Keratinocyte (primary cell): ENCODE measurements around the gene ELAVL4. TPM values are rescaled to one million over a fixed set of nuclear protein-coding genes. Genes with fewer than 3 reads are reported as not detected.

Experiments used
- DNase-seq: peaks from one replicate; pipeline ENCODE4 v3.0.0-alpha.2; 2011; ENCODE audit warnings: low read depth, missing footprints, low spot score
- FAIRE-seq: peaks from 2 replicates; lab custom pipeline; 2011; peaks lifted over from hg19 to GRCh38; lab: Jason Lieb, UNC
- H2AFZ ChIP-seq: 2 replicates; pipeline ENCODE4 v1.6.0; 2012; ENCODE audit warnings: low read length, control low read depth, inconsistent platforms; ENCODE audit not compliant: control insufficient read depth
- H3K27ac ChIP-seq: 2 replicates; pipeline ENCODE4 v1.5.1; 2011; ENCODE audit warnings: low read length; ENCODE audit not compliant: control insufficient read depth, insufficient read depth
- H3K27me3 ChIP-seq: 3 replicates; pipeline ENCODE4 v1.6.0; 2011; ENCODE audit warnings: low read length; ENCODE audit not compliant: control insufficient read depth, insufficient read depth; ENCODE audit errors: extremely low read depth
- H3K36me3 ChIP-seq, 2 experiments: 2 replicates in 1 of 2; 3 replicates in 1 of 2; pipeline ENCODE4 v1.5.1; 2011; ENCODE audit warnings: low read length in 2 of 2, mild to moderate bottlenecking in 1 of 2; ENCODE audit not compliant: control insufficient read depth in 2 of 2, insufficient read depth in 2 of 2; ENCODE audit errors: extremely low read depth in 1 of 2
- H3K4me1 ChIP-seq: 3 replicates; pipeline ENCODE4 v1.5.1; 2011; ENCODE audit warnings: low read length; ENCODE audit not compliant: control insufficient read depth, insufficient read depth; ENCODE audit errors: extremely low read depth
- H3K4me2 ChIP-seq: 3 replicates; pipeline ENCODE4 v1.6.0; 2011; ENCODE audit warnings: low read depth, low read length; ENCODE audit not compliant: control insufficient read depth, insufficient read depth; ENCODE audit errors: extremely low read depth
- H3K4me3 ChIP-seq, 3 experiments: fragments of 200-600 bp in 1 of 3; sonication (generic) in 1 of 3; 2 replicates in 2 of 3; 3 replicates in 1 of 3; pipeline ENCODE4 v1.5.1; 2011 to 2016; ENCODE audit warnings: low read length in 3 of 3, mild to moderate bottlenecking in 3 of 3, control low read depth in 2 of 3, inconsistent platforms in 1 of 3, low read depth in 1 of 3, mixed read lengths in 1 of 3, mixed run types in 1 of 3, moderate library complexity in 1 of 3; ENCODE audit not compliant: control insufficient read depth in 2 of 3, insufficient read depth in 2 of 3; ENCODE audit errors: extremely low read depth in 1 of 3
- H3K79me2 ChIP-seq: 2 replicates; pipeline ENCODE4 v1.6.0; 2012; ENCODE audit warnings: low read length; ENCODE audit not compliant: control insufficient read depth, insufficient read depth
- H3K9ac ChIP-seq: 3 replicates; pipeline ENCODE4 v1.6.0; 2011; ENCODE audit warnings: low read length; ENCODE audit not compliant: control insufficient read depth, insufficient read depth; ENCODE audit errors: extremely low read depth
- H3K9me1 ChIP-seq: 3 replicates; pipeline ENCODE4 v1.6.0; 2011; ENCODE audit warnings: low read length; ENCODE audit not compliant: control insufficient read depth, insufficient read depth; ENCODE audit errors: extremely low read depth
- H3K9me3 ChIP-seq: 2 replicates; pipeline ENCODE4 v1.5.1; 2012; ENCODE audit warnings: low read depth, low read length; ENCODE audit not compliant: control insufficient read depth
- H4K20me1 ChIP-seq: 3 replicates; pipeline ENCODE4 v1.6.0; 2011; ENCODE audit warnings: low read length; ENCODE audit not compliant: control insufficient read depth, insufficient read depth; ENCODE audit errors: extremely low read depth
- EZH2 ChIP-seq: IDR thresholded peaks from one replicate; pipeline ENCODE4 v1.6.1; 2012; ENCODE audit warnings: inconsistent platforms, mild to moderate bottlenecking, low read length, moderate library complexity
- dilution Hi-C: fragments of 300-500 bp; cut with MboI; formaldehyde crosslinking; loops from one replicate; pipeline ENCODE4 v1.7.0; 2020; ENCODE audit warnings: low sequenced_read_pairs; ENCODE audit not compliant: extremely low pct_ligation_motif_present
- polyA plus RNA-seq, 5 experiments: library from polyadenylated mRNA; depleted of rRNA in 3 of 5; stranded (reverse) in 3 of 5; stranded (forward) in 1 of 5; unstranded in 1 of 5; fragments of >200 nt; gene quantifications; 1 replicate in 1 of 5; 2 replicates in 3 of 5; 3 replicates in 1 of 5; pipeline versions ENCODE4 v1.2.1 to v1.2.3, GENCODE V29; 2011 to 2012; ENCODE audit warnings: missing spikeins in 2 of 5, low read depth in 1 of 5, low replicate concordance in 1 of 5
- TF ChIP-seq, protein P1 (sequence below), 3 experiments: IDR thresholded peaks in 1 of 3; conservative IDR thresholded peaks in 1 of 3; optimal IDR thresholded peaks in 1 of 3; 2 replicates in 2 of 3; 3 replicates in 1 of 3; pipeline versions ENCODE3 to v1.5.1; 2011; ENCODE audit warnings: low read length in 3 of 3, mild to moderate bottlenecking in 3 of 3, moderate library complexity in 2 of 3, control low read depth in 1 of 3, inconsistent platforms in 1 of 3; ENCODE audit not compliant: insufficient read depth in 2 of 3; ENCODE audit errors: extremely low read depth in 1 of 3

ELAVL4 gene
- polyA plus RNA-seq, 1 donor (not counting 4 experiments of a cell fraction or from before 2014, with no cell fraction given), result not detected

DNA sequence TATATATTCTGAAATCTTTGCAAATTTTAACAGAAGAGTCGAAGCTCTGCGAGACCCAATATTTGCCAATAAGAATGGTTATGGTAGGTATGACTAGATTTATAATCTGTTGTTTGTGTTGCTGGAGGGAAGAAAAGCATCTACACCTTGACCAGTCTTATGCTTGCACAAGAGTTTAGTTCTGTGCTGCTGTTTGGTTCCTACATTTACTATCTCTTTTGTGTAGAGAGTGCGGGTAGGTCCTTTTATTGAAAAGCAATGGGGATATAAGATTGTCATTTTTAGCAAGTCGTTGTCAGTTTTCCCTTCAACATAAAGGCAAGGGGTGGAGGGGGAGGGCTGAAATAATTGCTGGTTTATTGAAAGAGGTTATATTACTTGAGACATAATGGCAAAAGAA lies 396 bp downstream of the ELAVL4 start:
- no peak overlapping the region for H2AFZ ChIP-seq
- no peak overlapping the region for H3K27ac ChIP-seq
- dilution Hi-C loops, result no loop called here
- FAIRE-seq (no peak), DNase-seq (no peak)
- H3K9me1 ChIP-seq, result no peaks in the 10 kb centered on the region
- no peaks in the 10 kb centered on the region for H3K79me2 ChIP-seq
- peaks cover 3% of the 10 kb centered on the region for H3K27me3 ChIP-seq
- no peaks in the 10 kb centered on the region for H3K36me3 ChIP-seq
- TF ChIP-seq, protein P1, sequence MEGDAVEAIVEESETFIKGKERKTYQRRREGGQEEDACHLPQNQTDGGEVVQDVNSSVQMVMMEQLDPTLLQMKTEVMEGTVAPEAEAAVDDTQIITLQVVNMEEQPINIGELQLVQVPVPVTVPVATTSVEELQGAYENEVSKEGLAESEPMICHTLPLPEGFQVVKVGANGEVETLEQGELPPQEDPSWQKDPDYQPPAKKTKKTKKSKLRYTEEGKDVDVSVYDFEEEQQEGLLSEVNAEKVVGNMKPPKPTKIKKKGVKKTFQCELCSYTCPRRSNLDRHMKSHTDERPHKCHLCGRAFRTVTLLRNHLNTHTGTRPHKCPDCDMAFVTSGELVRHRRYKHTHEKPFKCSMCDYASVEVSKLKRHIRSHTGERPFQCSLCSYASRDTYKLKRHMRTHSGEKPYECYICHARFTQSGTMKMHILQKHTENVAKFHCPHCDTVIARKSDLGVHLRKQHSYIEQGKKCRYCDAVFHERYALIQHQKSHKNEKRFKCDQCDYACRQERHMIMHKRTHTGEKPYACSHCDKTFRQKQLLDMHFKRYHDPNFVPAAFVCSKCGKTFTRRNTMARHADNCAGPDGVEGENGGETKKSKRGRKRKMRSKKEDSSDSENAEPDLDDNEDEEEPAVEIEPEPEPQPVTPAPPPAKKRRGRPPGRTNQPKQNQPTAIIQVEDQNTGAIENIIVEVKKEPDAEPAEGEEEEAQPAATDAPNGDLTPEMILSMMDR (optimal IDR thresholded peaks at IDR 0.05 in 1 of 3, IDR thresholded peaks at IDR 0.05 in 1 of 3, conservative IDR thresholded peaks at IDR 0.05 in 1 of 3; ENCODE audit: extremely low read depth in 1 of 3, insufficient read depth in 2 of 3, low read length in 3 of 3), result no peak
- TF ChIP-seq EZH2, result no peak
- H3K4me1 ChIP-seq, result no peaks in the 10 kb centered on the region
- H3K9ac ChIP-seq, result no peak overlapping the region
- no peaks in the 10 kb centered on the region for H3K9me3 ChIP-seq
- H3K4me3 ChIP-seq, result no peak overlapping the region
- no peak overlapping the region for H3K4me2 ChIP-seq
- no peaks in the 10 kb centered on the region for H4K20me1 ChIP-seq

DNA sequence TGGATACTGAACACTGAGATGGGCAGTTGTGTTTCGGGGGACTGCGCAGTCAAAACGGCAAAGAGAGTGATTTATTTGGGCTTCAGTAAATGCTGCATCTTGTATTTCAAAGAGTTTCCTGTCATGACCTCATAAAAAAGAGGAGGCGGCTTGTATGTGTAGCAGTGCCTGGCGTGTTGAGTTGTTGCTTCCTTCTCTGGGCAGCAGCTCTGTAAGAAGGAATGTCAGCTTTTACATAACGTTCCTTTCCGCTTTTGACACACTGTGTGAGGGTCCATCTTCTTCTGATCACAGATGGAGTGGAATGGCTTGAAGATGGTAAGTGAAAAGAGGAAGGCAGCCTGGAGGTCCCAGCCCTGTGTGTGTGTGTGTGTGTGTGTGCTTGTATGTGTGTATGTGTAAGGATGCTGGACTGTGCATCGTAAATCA lies 941 bp downstream of the ELAVL4 start:
- H2AFZ ChIP-seq, result no peak overlapping the region
- H3K9me1 ChIP-seq, result no peaks in the 10 kb centered on the region
- H3K36me3 ChIP-seq, result no peaks in the 10 kb centered on the region
- peaks cover 3% of the 10 kb centered on the region for H3K27me3 ChIP-seq
- H3K4me3 ChIP-seq, result no peak overlapping the region
- no peak overlapping the region for H3K27ac ChIP-seq
- no peaks in the 10 kb centered on the region for H4K20me1 ChIP-seq
- H3K4me1 ChIP-seq, result no peaks in the 10 kb centered on the region
- H3K9ac ChIP-seq, result no peak overlapping the region
- TF ChIP-seq, protein P1 (optimal IDR thresholded peaks at IDR 0.05 in 1 of 3, IDR thresholded peaks at IDR 0.05 in 1 of 3, conservative IDR thresholded peaks at IDR 0.05 in 1 of 3; ENCODE audit: extremely low read depth in 1 of 3, insufficient read depth in 2 of 3, low read length in 3 of 3), result no peak
- TF ChIP-seq EZH2, result no peak
- no peaks in the 10 kb centered on the region for H3K79me2 ChIP-seq
- FAIRE-seq (no peak), DNase-seq (no peak)
- dilution Hi-C loops, result no loop called here
- no peak overlapping the region for H3K4me2 ChIP-seq
- H3K9me3 ChIP-seq, result no peaks in the 10 kb centered on the region
